ENCODE data around the gene ESR1. TPM values are rescaled to one million over a fixed set of nuclear protein-coding genes. Genes with fewer than 3 reads are reported as not detected.
"Not testable (repeated sequence)": the region's sequence is repeated elsewhere in the genome, so short reads cannot be mapped to it uniquely, and the experiment has no call there.

ESR1 gene
- total and polyA plus RNA-seq, 4 experiments from 2014 or later: 0.67 to 6.8 (median 2.4) TPM

DNA sequence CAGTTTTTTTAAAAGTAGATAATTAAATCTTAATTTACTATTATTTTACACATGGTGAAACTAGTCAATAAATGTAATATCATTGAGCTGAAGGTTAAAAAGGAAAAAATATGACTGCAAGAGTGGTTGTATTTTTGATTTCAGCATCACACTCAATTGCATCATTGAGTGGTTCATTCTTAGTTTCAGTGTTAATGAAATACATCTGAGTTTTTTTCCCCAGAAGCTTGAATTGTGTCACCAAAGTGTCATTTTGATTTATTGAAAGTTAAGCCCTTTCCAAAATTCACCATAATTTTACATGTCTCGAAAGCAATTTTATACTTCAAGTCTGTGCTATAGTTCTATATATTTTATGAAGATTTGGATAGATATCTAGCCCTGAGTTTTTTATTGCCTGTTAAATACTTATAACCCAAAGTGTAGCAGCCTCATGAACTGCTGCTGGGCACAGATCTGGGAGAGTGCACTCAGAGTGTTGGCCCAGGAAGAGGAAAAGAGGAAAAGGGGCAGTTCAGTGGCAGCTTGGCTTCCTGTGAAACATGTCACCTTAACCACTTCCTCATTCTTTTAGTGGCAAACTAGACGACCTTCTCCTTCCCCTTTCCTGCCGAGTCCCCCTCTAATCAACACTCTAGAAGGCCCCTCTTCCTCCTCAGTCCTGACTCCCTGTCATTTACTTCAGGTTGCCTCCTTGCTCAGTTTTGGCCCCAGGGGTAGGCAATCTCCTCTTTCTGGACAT lies 140.7 kb downstream of the ESR1 start:
- Histone ChIP-seq H3K4me1 (ENCODE audit: insufficient read depth, low read length) (peaks cover 8% of the 10 kb centered on the region), H3K36me3 (ENCODE audit: insufficient read depth, low read length) (no peaks in the 10 kb centered on the region), H3K27me3 (ENCODE audit: insufficient read depth, low read length) (no peaks in the 10 kb centered on the region), H3K27ac (ENCODE audit: low read depth, low read length) (no peak overlapping the region), H3K9me3 (ENCODE audit: control insufficient read depth in 1 of 2, low read length in 2 of 2) (no peaks in the 10 kb centered on the region), H3K4me3 (ENCODE audit: low read length in 2 of 2) (no peak overlapping the region)
- H3K9me3 Mint-ChIP-seq: peaks cover 0 to 7% (median 2%) of the 10 kb centered on the region in 8 donors
- ChIA-PET CTCF (ENCODE audit: partially characterized antibody) (no interaction called here), POLR2A (ENCODE audit: partially characterized antibody) (no interaction called here)
- peak overlapping the region in 3 of 7 donors; percentile 2 to 60 (median 57) for H3K27ac Mint-ChIP-seq
- no peak for DNase-seq
- H3K4me3 Mint-ChIP-seq: peak overlapping the region in 3 of 8 donors; percentile 8 to 50 (median 36)
- intact Hi-C loops (cut with micrococcal nuclease): no loop called here
- H3K4me1 Mint-ChIP-seq: peaks cover 6 to 11% (median 10%) of the 10 kb centered on the region in 4 donors
- H3K27me3 Mint-ChIP-seq: no peaks in the 10 kb centered on the region
- H3K36me3 Mint-ChIP-seq: peaks cover 2 to 18% of the 10 kb centered on the region in 2 donors

DNA sequence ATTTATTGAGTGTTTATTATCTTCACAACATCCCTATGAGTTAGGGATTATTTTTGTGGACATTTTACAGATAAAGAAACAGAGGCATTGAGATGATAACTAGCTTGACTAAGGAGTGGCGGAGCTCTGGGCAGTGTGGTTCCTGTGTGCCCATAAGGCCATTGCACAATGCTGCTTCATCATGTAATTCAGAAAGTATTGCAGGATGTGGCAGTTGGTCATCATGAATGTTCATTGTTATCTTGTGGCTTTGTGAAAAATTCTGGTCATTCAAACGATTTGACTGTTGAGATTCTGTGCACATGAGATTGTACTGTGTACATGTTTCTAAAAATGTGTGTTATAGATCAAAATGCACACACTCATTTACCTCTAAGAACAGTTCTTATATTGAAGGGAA lies 150.8 kb downstream of the ESR1 start:
- CTCF ChIA-PET (ENCODE audit: partially characterized antibody): no interaction called here
- peaks cover 4% of the 10 kb centered on the region for H3K4me1 ChIP-seq (ENCODE audit: insufficient read depth, low read length)
- Mint-ChIP-seq H3K36me3 (no peaks in the 10 kb centered on the region), H3K9me3 (peaks cover 0 to 7% (median under 1%) of the 10 kb centered on the region in 8 donors), H3K4me1 (peaks cover 9 to 24% (median 14%) of the 10 kb centered on the region in 4 donors), H3K27me3 (peaks cover 2 to 4% of the 10 kb centered on the region in 2 donors), H3K4me3 (no peak overlapping the region), H3K27ac (no peak overlapping the region)
- H3K27me3 ChIP-seq (ENCODE audit: insufficient read depth, low read length): no peaks in the 10 kb centered on the region
- H3K4me3 ChIP-seq (ENCODE audit: low read length in 2 of 2): no peak overlapping the region
- intact Hi-C loops (cut with micrococcal nuclease): no loop called here
- H3K36me3 ChIP-seq (ENCODE audit: insufficient read depth, low read length): no peaks in the 10 kb centered on the region
- no peak overlapping the region for H3K27ac ChIP-seq (ENCODE audit: low read depth, low read length)
- POLR2A ChIA-PET (ENCODE audit: partially characterized antibody): no interaction called here
- DNase-seq: no peak
- no peaks in the 10 kb centered on the region for H3K9me3 ChIP-seq (ENCODE audit: control insufficient read depth in 1 of 2, low read length in 2 of 2)

GRCh38 chr6:151959086-151959485 lies 151.6 kb downstream of the ESR1 start:
- no peak for DNase-seq
- CTCF ChIA-PET (ENCODE audit: partially characterized antibody): interaction anchor here (1.2 kb wide), 1 partner anchor 51 kb away, joined by 3 read pairs; no protein-coding TSS in a partner anchor
- intact Hi-C loops (cut with micrococcal nuclease): no loop called here
- Mint-ChIP-seq H3K9me3 (peaks cover 0 to 7% (median under 1%) of the 10 kb centered on the region in 8 donors), H3K4me3 (peak overlapping the region in 1 of 8 donors; percentile 32), H3K27ac (no peak overlapping the region), H3K4me1 (peaks cover 10 to 27% (median 14%) of the 10 kb centered on the region in 4 donors), H3K36me3 (no peaks in the 10 kb centered on the region), H3K27me3 (peaks cover 2 to 4% of the 10 kb centered on the region in 2 donors)
- H3K9me3 ChIP-seq (ENCODE audit: control insufficient read depth in 1 of 2, low read length in 2 of 2): no peaks in the 10 kb centered on the region
- H3K4me3 ChIP-seq (ENCODE audit: low read length in 2 of 2): no peak overlapping the region
- peaks cover 4% of the 10 kb centered on the region for H3K4me1 ChIP-seq (ENCODE audit: insufficient read depth, low read length)
- no peak overlapping the region for H3K27ac ChIP-seq (ENCODE audit: low read depth, low read length)
- POLR2A ChIA-PET (ENCODE audit: partially characterized antibody): no interaction called here
- H3K36me3 ChIP-seq (ENCODE audit: insufficient read depth, low read length): no peaks in the 10 kb centered on the region
- H3K27me3 ChIP-seq (ENCODE audit: insufficient read depth, low read length): no peaks in the 10 kb centered on the region

DNA sequence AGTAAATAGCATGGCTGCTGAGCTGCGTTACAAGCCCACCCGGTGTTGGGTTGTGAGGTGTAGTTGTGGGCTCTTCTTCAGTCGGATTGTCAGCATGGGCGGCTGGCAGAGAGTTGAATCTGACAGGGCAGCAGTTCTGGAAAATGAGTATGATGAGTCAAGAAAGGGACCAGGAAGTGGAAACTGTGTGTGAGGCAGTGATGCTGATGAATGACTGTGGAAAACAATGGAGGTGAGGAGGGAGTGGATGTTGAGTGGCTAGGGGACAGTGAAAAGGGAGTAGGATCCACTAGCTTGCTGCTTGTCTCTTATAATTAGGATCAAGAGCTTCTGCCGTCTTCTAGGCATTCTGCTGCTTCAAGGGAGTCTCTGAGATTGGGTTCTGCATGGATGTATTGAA lies 154.3 kb downstream of the ESR1 start:
- ChIA-PET CTCF (ENCODE audit: partially characterized antibody) (no interaction called here), POLR2A (ENCODE audit: partially characterized antibody) (no interaction called here)
- no peak overlapping the region for H3K27ac ChIP-seq (ENCODE audit: low read depth, low read length)
- H3K4me1 ChIP-seq (ENCODE audit: insufficient read depth, low read length): peaks cover 4% of the 10 kb centered on the region
- intact Hi-C loops (cut with micrococcal nuclease): no loop called here
- peak overlapping the region in 1 of 8 donors; percentile 53 for H3K4me3 Mint-ChIP-seq
- H3K27me3 ChIP-seq (ENCODE audit: insufficient read depth, low read length): no peaks in the 10 kb centered on the region
- H3K4me1 Mint-ChIP-seq: peaks cover 10 to 27% (median 14%) of the 10 kb centered on the region in 4 donors
- no peaks in the 10 kb centered on the region for H3K36me3 Mint-ChIP-seq
- no peaks in the 10 kb centered on the region for H3K36me3 ChIP-seq (ENCODE audit: insufficient read depth, low read length)
- H3K9me3 ChIP-seq (ENCODE audit: control insufficient read depth in 1 of 2, low read length in 2 of 2): no peaks in the 10 kb centered on the region
- no peak for DNase-seq
- peaks cover 0 to 8% (median 1%) of the 10 kb centered on the region in 8 donors for H3K9me3 Mint-ChIP-seq
- no peak overlapping the region for H3K27ac Mint-ChIP-seq
- no peak overlapping the region for H3K4me3 ChIP-seq (ENCODE audit: low read length in 2 of 2)
- H3K27me3 Mint-ChIP-seq: peaks cover 3 to 4% of the 10 kb centered on the region in 2 donors

DNA sequence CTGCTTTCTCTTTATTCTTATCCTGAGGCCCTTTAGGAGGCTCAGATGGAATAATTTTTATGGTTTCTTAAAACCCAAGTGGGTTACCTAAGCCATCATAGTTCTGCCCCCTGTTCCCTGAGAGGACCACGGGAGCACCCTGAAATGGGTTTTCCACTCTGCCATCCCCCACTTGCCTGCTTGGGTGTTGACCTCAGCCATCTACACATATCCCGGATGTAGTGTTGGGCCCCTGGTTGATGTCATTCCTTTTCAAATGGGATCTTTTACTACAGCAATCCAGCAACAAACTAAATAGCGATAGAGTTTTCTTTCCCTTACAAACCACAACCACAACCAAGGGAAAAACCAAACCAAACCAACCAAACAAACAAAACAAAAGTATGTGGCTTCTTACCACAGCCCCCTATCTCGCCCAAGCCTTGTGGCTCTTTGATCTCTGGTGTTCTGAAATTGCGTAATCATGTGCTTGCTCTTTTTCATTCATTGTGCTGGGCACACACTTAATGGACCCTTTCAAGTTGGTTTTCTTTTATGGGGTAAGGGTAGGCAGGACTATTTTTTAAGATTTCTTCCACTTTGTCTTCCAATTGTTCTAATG lies 154.9 kb downstream of the ESR1 start:
- ChIA-PET CTCF (ENCODE audit: partially characterized antibody) (no interaction called here), POLR2A (ENCODE audit: partially characterized antibody) (no interaction called here)
- Mint-ChIP-seq H3K4me1 (peaks cover 10 to 27% (median 14%) of the 10 kb centered on the region in 4 donors), H3K4me3 (peak overlapping the region in 3 of 8 donors; percentile 0 to 15 (median 5)), H3K36me3 (peaks cover 0 to under 1% of the 10 kb centered on the region in 2 donors), H3K27ac (peak overlapping the region in 1 of 7 donors; percentile 2), H3K27me3 (peaks cover 5 to 6% of the 10 kb centered on the region in 2 donors), H3K9me3 (peaks cover 0 to 13% (median 3%) of the 10 kb centered on the region in 8 donors)
- intact Hi-C loops (cut with micrococcal nuclease): no loop called here
- H3K9me3 ChIP-seq (ENCODE audit: control insufficient read depth in 1 of 2, low read length in 2 of 2): no peaks in the 10 kb centered on the region
- peak in 4 of 5 donors; percentile 0 to 12 (median 6) for DNase-seq
- H3K27me3 ChIP-seq (ENCODE audit: insufficient read depth, low read length): no peaks in the 10 kb centered on the region
- no peak overlapping the region for H3K27ac ChIP-seq (ENCODE audit: low read depth, low read length)
- H3K4me1 ChIP-seq (ENCODE audit: insufficient read depth, low read length): peaks cover 4% of the 10 kb centered on the region
- H3K36me3 ChIP-seq (ENCODE audit: insufficient read depth, low read length): no peaks in the 10 kb centered on the region
- no peak overlapping the region for H3K4me3 ChIP-seq (ENCODE audit: low read length in 2 of 2)

GRCh38 chr6:151963001-151963400 lies 155.5 kb downstream of the ESR1 start:
- Mint-ChIP-seq H3K4me3 (no peak overlapping the region), H3K36me3 (peaks cover 0 to 7% of the 10 kb centered on the region in 2 donors), H3K27ac (no peak overlapping the region), H3K9me3 (peaks cover 0 to 14% (median 6%) of the 10 kb centered on the region in 8 donors), H3K27me3 (peaks cover 5 to 10% of the 10 kb centered on the region in 2 donors), H3K4me1 (peaks cover 10 to 27% (median 14%) of the 10 kb centered on the region in 4 donors)
- intact Hi-C loops (cut with micrococcal nuclease): no loop called here
- POLR2A ChIA-PET (ENCODE audit: partially characterized antibody): no interaction called here
- no peak for DNase-seq
- H3K27ac ChIP-seq (ENCODE audit: low read depth, low read length): no peak overlapping the region
- CTCF ChIA-PET (ENCODE audit: partially characterized antibody): no interaction called here
- no peaks in the 10 kb centered on the region for H3K9me3 ChIP-seq (ENCODE audit: control insufficient read depth in 1 of 2, low read length in 2 of 2)
- H3K27me3 ChIP-seq (ENCODE audit: insufficient read depth, low read length): no peaks in the 10 kb centered on the region
- H3K4me3 ChIP-seq (ENCODE audit: low read length in 2 of 2): no peak overlapping the region
- peaks cover 4% of the 10 kb centered on the region for H3K4me1 ChIP-seq (ENCODE audit: insufficient read depth, low read length)
- no peaks in the 10 kb centered on the region for H3K36me3 ChIP-seq (ENCODE audit: insufficient read depth, low read length)

- H3K4me3 Mint-ChIP-seq; H3K27ac ChIP-seq (ENCODE audit: low read depth, low read length); H3K9me3 ChIP-seq (ENCODE audit: control insufficient read depth in 1 of 2, low read length in 2 of 2); H3K27me3 ChIP-seq (ENCODE audit: insufficient read depth, low read length); H3K27me3 Mint-ChIP-seq; DNase-seq; CTCF ChIA-PET (ENCODE audit: partially characterized antibody); H3K27ac Mint-ChIP-seq; H3K4me3 ChIP-seq (ENCODE audit: low read length in 2 of 2); H3K4me1 ChIP-seq (ENCODE audit: insufficient read depth, low read length); intact Hi-C loops (cut with micrococcal nuclease); POLR2A ChIA-PET (ENCODE audit: partially characterized antibody); H3K36me3 ChIP-seq (ENCODE audit: insufficient read depth, low read length): not testable (repeated sequence)
- Mint-ChIP-seq H3K4me1 (peaks cover 10 to 27% (median 14%) of the 10 kb centered on the region in 4 donors), H3K36me3 (peaks cover 2 to 15% of the 10 kb centered on the region in 2 donors), H3K9me3 (peaks cover 0 to 14% (median 7%) of the 10 kb centered on the region in 8 donors)
Observed at GRCh38 chr6:151964412-151964811, 156.9 kb downstream of the ESR1 start.
